OCI-LY7 (cell line): ENCODE measurements around the gene TEKT5. TPM values are rescaled to one million over a fixed set of nuclear protein-coding genes. Genes with fewer than 3 reads are reported as not detected.

Experiments
- BruUV-seq: library from RNA; stranded (reverse); fragments of 400-500 nt; replicated peaks from 2 replicates; lab custom pipeline; 2021; lab: Mats Ljungman, UMichigan
- CTCF ChIA-PET: fragments of 300-600 bp; sonication (Branson Sonifier 250); formaldehyde crosslinking; loops from one replicate; lab custom pipeline; 2022; ENCODE audit warnings: antibody characterized with exemption; ENCODE audit not compliant: unreplicated experiment; lab: Charles Lee
- POLR2A ChIA-PET: fragments of 300-600 bp; sonication (Branson Sonifier 250); formaldehyde crosslinking; loops from one replicate; lab custom pipeline; 2022; ENCODE audit warnings: antibody characterized with exemption; lab: Charles Lee
- DNase-seq: peaks from one replicate; pipeline ENCODE4 v3.0.0-alpha.2; 2015; ENCODE audit warnings: low spot score
- H2AFZ ChIP-seq: fragments of 200-600 bp; sonication (generic), shearing (Covaris generic); 2 replicates; pipeline ENCODE4 v1.6.1; 2014; ENCODE audit warnings: mild to moderate bottlenecking, antibody characterized with exemption, low read length, moderate library complexity
- H3K27ac ChIP-seq: fragments of 200-600 bp; sonication (generic); 2 replicates; pipeline ENCODE4 v1.5.1; 2014; ENCODE audit warnings: mixed run types, low read depth, mild to moderate bottlenecking, moderate library complexity, low read length, inconsistent platforms; ENCODE audit not compliant: poor library complexity, severe bottlenecking
- H3K36me3 ChIP-seq: fragments of 200-600 bp; sonication (generic); 2 replicates; pipeline ENCODE4 v1.6.1; 2014; ENCODE audit warnings: mild to moderate bottlenecking, antibody characterized with exemption, low read length, moderate library complexity, mixed read lengths; ENCODE audit not compliant: insufficient read depth
- H3K4me1 ChIP-seq: fragments of 200-600 bp; sonication (generic); 2 replicates; pipeline ENCODE4 v1.5.1; 2014; ENCODE audit warnings: mild to moderate bottlenecking, low read length; ENCODE audit not compliant: insufficient read depth, poor library complexity, severe bottlenecking
- H3K4me2 ChIP-seq: fragments of 200-600 bp; sonication (generic); 2 replicates; pipeline ENCODE4 v1.6.1; 2014; ENCODE audit warnings: mild to moderate bottlenecking, low read length
- H3K4me3 ChIP-seq: fragments of 200-600 bp; sonication (generic); 2 replicates; pipeline ENCODE4 v1.5.1; 2014; ENCODE audit warnings: mild to moderate bottlenecking, low read depth, low read length; ENCODE audit not compliant: poor library complexity, severe bottlenecking
- H3K79me2 ChIP-seq: fragments of 200-600 bp; sonication (generic); 2 replicates; pipeline ENCODE4 v1.6.1; 2016; ENCODE audit warnings: low read depth, mild to moderate bottlenecking, low read length, moderate library complexity, mixed read lengths; ENCODE audit not compliant: insufficient read depth
- H3K9me2 ChIP-seq: fragments of 200-600 bp; sonication (generic); 2 replicates; pipeline ENCODE4 v1.6.1; 2016; ENCODE audit warnings: mild to moderate bottlenecking, low read length, mixed read lengths; ENCODE audit not compliant: insufficient read depth
- H3K9me3 ChIP-seq: fragments of 200-600 bp; sonication (generic); 2 replicates; pipeline ENCODE4 v1.6.1; 2014; ENCODE audit warnings: mild to moderate bottlenecking, mixed run types, low read length, mixed read lengths
- H4K20me1 ChIP-seq: fragments of 200-600 bp; sonication (generic); 2 replicates; pipeline ENCODE4 v1.6.1; 2014; ENCODE audit warnings: mild to moderate bottlenecking, antibody characterized with exemption, low read length, moderate library complexity, mixed read lengths; ENCODE audit not compliant: insufficient read depth
- EZH2phosphoT487 ChIP-seq: fragments of 200-600 bp; sonication (generic); IDR thresholded peaks from 2 replicates; pipeline ENCODE4 v1.6.1; 2018; ENCODE audit warnings: low read depth, borderline replicate concordance, mild to moderate bottlenecking, mixed run types, antibody characterized with exemption, low read length, moderate library complexity, mixed read lengths
- intact Hi-C: fragments of 100-400 bp; cut with micrococcal nuclease; formaldehyde crosslinking; loops from one replicate; pipeline ENCODE4 v1.10.0; 2022; ENCODE audit not compliant: unreplicated experiment
- total RNA-seq, 2 experiments: library from RNA; depleted of rRNA in 1 of 2; stranded (reverse); fragments of >200 nt in 1 of 2; shearing (Covaris generic) in 1 of 2; gene quantifications; 2 replicates each; pipeline ENCODE4 v1.2.3, GENCODE V29; 2014 to 2022
- TF ChIP-seq, protein P1 (sequence below): fragments of 200-600 bp; sonication (generic); conservative IDR thresholded peaks from 2 replicates; pipeline ENCODE4 v1.5.1; 2014; ENCODE audit warnings: mild to moderate bottlenecking, antibody characterized with exemption, low read length, moderate library complexity, mixed read lengths

TEKT5 gene
- total RNA-seq, 2 experiments from 2014 or later, result 0.32 to 0.74 TPM

GRCh38 chr16:10597187-10597601, 97.5 kb downstream of the TEKT5 start:
- no peaks in the 10 kb centered on the region for H3K9me3 ChIP-seq
- H3K4me1 ChIP-seq, result peaks cover 8% of the 10 kb centered on the region
- intact Hi-C loops, result no loop called here
- CTCF ChIA-PET, result no interaction called here
- H3K27ac ChIP-seq, result no peak overlapping the region
- no peak overlapping the region for H3K4me3 ChIP-seq
- DNase-seq, result peak; percentile 17
- no peak overlapping the region for H2AFZ ChIP-seq
- H3K79me2 ChIP-seq, result no peaks in the 10 kb centered on the region
- no peaks in the 10 kb centered on the region for H4K20me1 ChIP-seq
- TF ChIP-seq EZH2phosphoT487, result no peak
- TF ChIP-seq, protein P1, sequence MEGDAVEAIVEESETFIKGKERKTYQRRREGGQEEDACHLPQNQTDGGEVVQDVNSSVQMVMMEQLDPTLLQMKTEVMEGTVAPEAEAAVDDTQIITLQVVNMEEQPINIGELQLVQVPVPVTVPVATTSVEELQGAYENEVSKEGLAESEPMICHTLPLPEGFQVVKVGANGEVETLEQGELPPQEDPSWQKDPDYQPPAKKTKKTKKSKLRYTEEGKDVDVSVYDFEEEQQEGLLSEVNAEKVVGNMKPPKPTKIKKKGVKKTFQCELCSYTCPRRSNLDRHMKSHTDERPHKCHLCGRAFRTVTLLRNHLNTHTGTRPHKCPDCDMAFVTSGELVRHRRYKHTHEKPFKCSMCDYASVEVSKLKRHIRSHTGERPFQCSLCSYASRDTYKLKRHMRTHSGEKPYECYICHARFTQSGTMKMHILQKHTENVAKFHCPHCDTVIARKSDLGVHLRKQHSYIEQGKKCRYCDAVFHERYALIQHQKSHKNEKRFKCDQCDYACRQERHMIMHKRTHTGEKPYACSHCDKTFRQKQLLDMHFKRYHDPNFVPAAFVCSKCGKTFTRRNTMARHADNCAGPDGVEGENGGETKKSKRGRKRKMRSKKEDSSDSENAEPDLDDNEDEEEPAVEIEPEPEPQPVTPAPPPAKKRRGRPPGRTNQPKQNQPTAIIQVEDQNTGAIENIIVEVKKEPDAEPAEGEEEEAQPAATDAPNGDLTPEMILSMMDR, result peak; percentile 48
- POLR2A ChIA-PET, result no interaction called here
- no TSS peak for BruUV-seq
- no peaks in the 10 kb centered on the region for H3K9me2 ChIP-seq
- H3K4me2 ChIP-seq, result no peak overlapping the region
- H3K36me3 ChIP-seq, result no peaks in the 10 kb centered on the region

DNA sequence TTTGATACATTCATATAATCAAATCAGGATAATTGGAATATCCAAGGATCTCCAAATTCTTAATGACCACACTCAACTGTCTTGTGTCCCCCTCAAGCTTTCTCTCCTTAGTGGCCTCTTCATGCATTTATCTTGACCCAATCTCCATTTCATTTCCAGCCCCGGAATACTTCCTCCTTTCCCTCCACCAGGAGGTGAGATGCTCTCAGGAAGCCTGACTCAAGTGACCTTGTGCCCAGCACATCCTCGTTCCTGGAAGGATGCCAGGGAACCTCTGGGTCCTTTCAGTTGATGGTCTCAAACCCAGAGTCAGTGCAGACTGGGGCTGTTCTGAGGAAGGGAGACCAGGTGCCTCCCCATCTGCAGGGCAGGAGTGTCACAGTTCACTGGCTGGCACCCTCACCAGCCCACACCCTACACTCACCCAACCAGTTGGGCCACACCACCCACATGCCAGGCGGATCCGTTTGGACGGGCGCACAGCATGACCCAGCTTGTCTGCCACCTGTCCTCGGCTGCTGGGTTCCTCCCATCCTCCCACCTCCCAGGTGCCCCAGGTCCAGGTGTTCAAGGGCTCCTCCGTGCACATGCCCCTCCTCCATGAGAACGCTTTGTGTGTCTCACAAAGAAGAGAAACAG, 100.3 kb downstream of the TEKT5 start:
- no TSS peak for BruUV-seq
- Histone ChIP-seq H4K20me1 (no peaks in the 10 kb centered on the region), H2AFZ (no peak overlapping the region), H3K4me1 (peaks cover 4% of the 10 kb centered on the region), H3K36me3 (no peaks in the 10 kb centered on the region), H3K9me2 (no peaks in the 10 kb centered on the region), H3K4me3 (no peak overlapping the region), H3K4me2 (no peak overlapping the region), H3K79me2 (no peaks in the 10 kb centered on the region), H3K9me3 (no peaks in the 10 kb centered on the region), H3K27ac (no peak overlapping the region)
- TF ChIP-seq EZH2phosphoT487, result no peak
- TF ChIP-seq, protein P1, result no peak
- intact Hi-C loops, result no loop called here
- ChIA-PET POLR2A (no interaction called here), CTCF (no interaction called here)
- no peak for DNase-seq

DNA sequence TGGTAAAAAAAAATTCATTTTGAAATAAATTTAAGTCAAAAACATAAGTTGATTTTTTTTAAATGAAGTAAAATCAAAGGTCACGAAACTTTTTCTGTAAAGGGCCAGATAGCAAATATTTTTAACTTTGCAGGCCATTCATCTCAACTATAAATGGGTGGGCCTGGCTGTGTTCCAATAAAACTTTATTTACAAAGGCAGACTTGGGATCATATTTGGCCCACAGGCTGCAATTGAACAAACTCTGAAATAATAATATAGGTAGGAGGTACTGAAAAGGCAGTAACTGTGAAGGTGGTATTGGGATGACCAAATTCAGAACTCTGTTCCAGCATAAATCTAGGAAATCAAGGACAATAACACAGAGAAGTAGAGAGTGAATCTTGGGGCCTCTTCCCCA, 102.1 kb downstream of the TEKT5 start:
- no TSS peak for BruUV-seq
- no peak overlapping the region for H3K4me3 ChIP-seq
- H2AFZ ChIP-seq, result no peak overlapping the region
- no peak overlapping the region for H3K27ac ChIP-seq
- H4K20me1 ChIP-seq, result no peaks in the 10 kb centered on the region
- H3K36me3 ChIP-seq, result no peaks in the 10 kb centered on the region
- H3K79me2 ChIP-seq, result no peaks in the 10 kb centered on the region
- intact Hi-C loops, result no loop called here
- no peaks in the 10 kb centered on the region for H3K9me2 ChIP-seq
- H3K4me1 ChIP-seq, result no peaks in the 10 kb centered on the region
- POLR2A ChIA-PET, result no interaction called here
- DNase-seq, result no peak
- TF ChIP-seq, protein P1, result no peak
- TF ChIP-seq EZH2phosphoT487, result no peak
- H3K9me3 ChIP-seq, result no peaks in the 10 kb centered on the region
- no peak overlapping the region for H3K4me2 ChIP-seq
- CTCF ChIA-PET, result no interaction called here
